Astrocyte (in vitro differentiated cells and primary cell): ENCODE measurements around the gene FAM184B. TPM values are rescaled to one million over a fixed set of nuclear protein-coding genes. Genes with fewer than 3 reads are reported as not detected.

Source experiments
- DNase-seq: peaks from one replicate; pipeline ENCODE4 v3.0.0-alpha.2; 2010; ENCODE audit warnings: low read depth
- FAIRE-seq: peaks from 2 replicates; lab custom pipeline; 2011; peaks lifted over from hg19 to GRCh38; lab: Jason Lieb, UNC
- H2AFZ ChIP-seq: 2 replicates; pipeline ENCODE4 v1.6.0; 2012; ENCODE audit warnings: low read depth, low read length, inconsistent platforms
- H3K27ac ChIP-seq: 2 replicates; pipeline ENCODE4 v1.5.1; 2011; ENCODE audit warnings: low read depth, low read length, inconsistent platforms
- H3K27me3 ChIP-seq: 2 replicates; pipeline ENCODE4 v1.6.0; 2011; ENCODE audit warnings: low read length, inconsistent platforms; ENCODE audit not compliant: insufficient read depth
- H3K36me3 ChIP-seq: 2 replicates; pipeline ENCODE4 v1.5.1; 2011; ENCODE audit warnings: low read length, inconsistent platforms; ENCODE audit not compliant: insufficient read depth
- H3K4me1 ChIP-seq: 2 replicates; pipeline ENCODE4 v1.5.1; 2011; ENCODE audit warnings: low read length, inconsistent platforms; ENCODE audit not compliant: insufficient read depth
- H3K4me2 ChIP-seq: 2 replicates; pipeline ENCODE4 v1.6.0; 2012; ENCODE audit warnings: low read length, inconsistent platforms
- H3K4me3 ChIP-seq: 2 replicates; pipeline ENCODE4 v1.5.1; 2011; ENCODE audit warnings: low read depth, mild to moderate bottlenecking, low read length, inconsistent platforms; ENCODE audit not compliant: insufficient read depth
- H3K79me2 ChIP-seq: 2 replicates; pipeline ENCODE4 v1.6.0; 2012; ENCODE audit warnings: mild to moderate bottlenecking, low read length, inconsistent platforms; ENCODE audit not compliant: insufficient read depth
- H3K9ac ChIP-seq: 2 replicates; pipeline ENCODE4 v1.6.0; 2012; ENCODE audit warnings: mild to moderate bottlenecking, low read length, inconsistent platforms
- H3K9me3 ChIP-seq: 2 replicates; pipeline ENCODE4 v1.5.1; 2012; ENCODE audit warnings: low read depth, mild to moderate bottlenecking, low read length, inconsistent platforms; ENCODE audit not compliant: insufficient read depth
- H4K20me1 ChIP-seq: 2 replicates; pipeline ENCODE4 v1.6.0; 2012; ENCODE audit warnings: low read length, inconsistent platforms; ENCODE audit not compliant: insufficient read depth
- H3K27ac Mint-ChIP-seq: one replicate; pipeline ENCODE4 v1.8.0; 2021; ENCODE audit warnings: mild to moderate bottlenecking, mixed read lengths; ENCODE audit not compliant: unreplicated experiment
- H3K27me3 Mint-ChIP-seq: one replicate; pipeline ENCODE4 v1.8.0; 2021; ENCODE audit warnings: low read depth, mixed read lengths; ENCODE audit not compliant: unreplicated experiment
- H3K36me3 Mint-ChIP-seq: one replicate; pipeline ENCODE4 v1.8.0; 2021; ENCODE audit warnings: low read depth, mixed read lengths; ENCODE audit not compliant: unreplicated experiment
- H3K4me1 Mint-ChIP-seq: one replicate; pipeline ENCODE4 v1.8.0; 2021; ENCODE audit warnings: low read depth, mixed read lengths; ENCODE audit not compliant: unreplicated experiment
- H3K4me3 Mint-ChIP-seq: one replicate; pipeline ENCODE4 v1.8.0; 2021; ENCODE audit warnings: mild to moderate bottlenecking, moderate library complexity, mixed read lengths; ENCODE audit not compliant: unreplicated experiment
- H3K9me3 Mint-ChIP-seq: one replicate; pipeline ENCODE4 v1.8.0; 2021; ENCODE audit warnings: mild to moderate bottlenecking, mixed read lengths; ENCODE audit not compliant: unreplicated experiment
- EZH2 ChIP-seq: IDR thresholded peaks from 2 replicates; pipeline ENCODE4 v1.6.1; 2012; ENCODE audit warnings: mild to moderate bottlenecking, low read length, inconsistent platforms; ENCODE audit not compliant: insufficient read depth
- total RNA-seq: library from RNA; stranded (reverse); gene quantifications from 2 replicates; pipeline ENCODE4 v1.2.1, GENCODE V29; 2021
- TF ChIP-seq, protein P1 (sequence below): IDR thresholded peaks from 2 replicates; pipeline ENCODE4 v1.5.1; 2011; ENCODE audit warnings: low read depth, mild to moderate bottlenecking, inconsistent platforms, low read length, moderate library complexity; ENCODE audit not compliant: insufficient read depth

Gene FAM184B
- total RNA-seq, 1 donor from 2014 or later, result 0.54 TPM

DNA sequence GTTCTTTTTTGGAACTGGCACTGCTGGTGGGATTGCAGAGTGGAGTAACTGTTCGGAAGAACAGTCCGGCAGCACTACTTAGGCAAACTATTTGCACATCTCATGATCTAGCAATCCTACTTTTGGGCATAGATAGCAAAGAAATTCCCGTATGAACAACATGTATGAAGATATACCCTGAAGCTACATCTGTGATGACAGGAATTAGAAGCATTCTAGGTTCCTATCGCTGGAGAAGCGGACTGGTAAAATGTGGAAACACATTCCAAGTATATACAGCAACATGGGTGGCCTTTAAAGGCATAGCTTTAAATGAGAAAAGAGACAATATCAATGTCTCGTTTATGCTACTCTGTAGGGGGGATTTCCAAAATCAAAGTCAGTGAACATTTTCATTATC, 26.0 kb upstream of the FAM184B start:
- FAIRE-seq (no peak), DNase-seq (no peak)
- TF ChIP-seq EZH2, result no peak
- TF ChIP-seq, protein P1, sequence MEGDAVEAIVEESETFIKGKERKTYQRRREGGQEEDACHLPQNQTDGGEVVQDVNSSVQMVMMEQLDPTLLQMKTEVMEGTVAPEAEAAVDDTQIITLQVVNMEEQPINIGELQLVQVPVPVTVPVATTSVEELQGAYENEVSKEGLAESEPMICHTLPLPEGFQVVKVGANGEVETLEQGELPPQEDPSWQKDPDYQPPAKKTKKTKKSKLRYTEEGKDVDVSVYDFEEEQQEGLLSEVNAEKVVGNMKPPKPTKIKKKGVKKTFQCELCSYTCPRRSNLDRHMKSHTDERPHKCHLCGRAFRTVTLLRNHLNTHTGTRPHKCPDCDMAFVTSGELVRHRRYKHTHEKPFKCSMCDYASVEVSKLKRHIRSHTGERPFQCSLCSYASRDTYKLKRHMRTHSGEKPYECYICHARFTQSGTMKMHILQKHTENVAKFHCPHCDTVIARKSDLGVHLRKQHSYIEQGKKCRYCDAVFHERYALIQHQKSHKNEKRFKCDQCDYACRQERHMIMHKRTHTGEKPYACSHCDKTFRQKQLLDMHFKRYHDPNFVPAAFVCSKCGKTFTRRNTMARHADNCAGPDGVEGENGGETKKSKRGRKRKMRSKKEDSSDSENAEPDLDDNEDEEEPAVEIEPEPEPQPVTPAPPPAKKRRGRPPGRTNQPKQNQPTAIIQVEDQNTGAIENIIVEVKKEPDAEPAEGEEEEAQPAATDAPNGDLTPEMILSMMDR, result no peak
- Histone ChIP-seq H3K27ac (no peak overlapping the region), H3K36me3 (peaks cover 21% of the 10 kb centered on the region), H3K4me3 (peak overlapping the region; percentile 38), H3K4me1 (peaks cover 18% of the 10 kb centered on the region), H3K9ac (peak overlapping the region; percentile 36), H2AFZ (no peak overlapping the region), H4K20me1 (peaks cover 44% of the 10 kb centered on the region), H3K27me3 (no peaks in the 10 kb centered on the region), H3K4me2 (peak overlapping the region; percentile 96), H3K9me3 (no peaks in the 10 kb centered on the region), H3K79me2 (peaks cover 90% of the 10 kb centered on the region)
- H3K9me3 Mint-ChIP-seq, result no peaks in the 10 kb centered on the region
- no peaks in the 10 kb centered on the region for H3K27me3 Mint-ChIP-seq
- peaks cover 20% of the 10 kb centered on the region for H3K4me1 Mint-ChIP-seq
- peaks cover 11% of the 10 kb centered on the region for H3K36me3 Mint-ChIP-seq
- H3K4me3 Mint-ChIP-seq, result peak overlapping the region; percentile 66
- no peak overlapping the region for H3K27ac Mint-ChIP-seq

DNA sequence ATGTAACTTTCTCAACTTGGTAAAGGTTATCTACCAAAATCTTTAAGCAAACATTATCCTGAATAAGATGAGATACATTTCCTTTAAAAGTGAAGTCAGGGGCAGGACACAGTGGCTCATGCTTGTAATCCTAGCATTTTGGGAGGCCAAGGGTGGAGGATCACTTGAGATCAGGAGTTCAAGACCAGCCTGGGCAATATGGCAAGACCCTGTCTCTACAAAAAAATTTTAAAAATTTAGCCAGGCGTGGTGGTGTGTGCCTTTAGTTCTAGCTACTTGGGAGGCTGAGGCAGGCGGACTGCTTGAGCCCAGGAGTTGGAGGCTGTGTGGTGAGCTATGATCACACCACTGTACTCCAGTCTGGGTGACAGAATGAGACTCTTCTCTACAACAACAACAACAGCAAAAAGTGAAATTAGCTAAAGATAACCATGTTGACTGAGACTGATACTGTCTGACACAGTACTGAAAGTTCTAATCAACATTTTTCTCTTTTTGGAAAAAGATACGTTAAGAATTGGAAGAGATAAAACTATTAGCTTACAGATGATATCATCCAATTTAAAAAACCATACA, 24.2 kb upstream of the FAM184B start:
- no peak for TF ChIP-seq EZH2
- TF ChIP-seq, protein P1, result no peak
- no peak overlapping the region for H3K27ac ChIP-seq
- no peak overlapping the region for H3K9ac ChIP-seq
- FAIRE-seq (no peak), DNase-seq (no peak)
- H3K9me3 ChIP-seq, result no peaks in the 10 kb centered on the region
- H3K27ac Mint-ChIP-seq, result no peak overlapping the region
- peaks cover 16% of the 10 kb centered on the region for H3K4me1 Mint-ChIP-seq
- H3K9me3 Mint-ChIP-seq, result no peaks in the 10 kb centered on the region
- H3K4me2 ChIP-seq, result no peak overlapping the region
- H3K79me2 ChIP-seq, result peaks cover 80% of the 10 kb centered on the region
- no peaks in the 10 kb centered on the region for H3K27me3 ChIP-seq
- peaks cover 11% of the 10 kb centered on the region for H3K36me3 Mint-ChIP-seq
- H3K4me1 ChIP-seq, result peaks cover 14% of the 10 kb centered on the region
- peaks cover 24% of the 10 kb centered on the region for H3K36me3 ChIP-seq
- H3K4me3 Mint-ChIP-seq, result no peak overlapping the region
- peaks cover 46% of the 10 kb centered on the region for H4K20me1 ChIP-seq
- H2AFZ ChIP-seq, result no peak overlapping the region
- H3K4me3 ChIP-seq, result no peak overlapping the region
- no peaks in the 10 kb centered on the region for H3K27me3 Mint-ChIP-seq

DNA sequence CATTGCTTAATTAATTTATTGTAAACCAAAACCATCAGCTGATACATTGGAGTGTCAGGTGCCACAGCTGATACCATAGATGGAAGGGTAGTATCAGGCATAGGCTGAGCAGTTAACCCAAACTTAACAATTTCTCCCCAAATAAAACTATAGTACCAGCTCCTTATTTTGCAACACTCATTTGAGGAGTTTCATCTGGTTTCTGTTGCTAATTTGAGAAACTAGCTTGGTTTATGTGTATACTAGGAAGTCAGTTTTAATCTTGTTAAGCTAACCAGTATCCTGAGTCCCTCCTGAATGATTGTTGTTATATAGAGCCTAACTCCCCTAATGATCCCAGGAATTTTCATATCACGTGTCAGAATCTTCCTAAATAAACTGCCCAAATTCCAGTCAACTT, 16.4 kb upstream of the FAM184B start:
- Histone ChIP-seq H3K4me2 (no peak overlapping the region), H3K27ac (no peak overlapping the region), H3K27me3 (no peaks in the 10 kb centered on the region), H3K36me3 (peaks cover 15% of the 10 kb centered on the region), H3K79me2 (peaks cover 7% of the 10 kb centered on the region), H2AFZ (no peak overlapping the region), H3K9ac (no peak overlapping the region), H3K4me3 (no peak overlapping the region), H3K4me1 (no peaks in the 10 kb centered on the region), H3K9me3 (no peaks in the 10 kb centered on the region), H4K20me1 (peaks cover 7% of the 10 kb centered on the region)
- Mint-ChIP-seq H3K4me3 (no peak overlapping the region), H3K27me3 (no peaks in the 10 kb centered on the region), H3K27ac (no peak overlapping the region), H3K9me3 (no peaks in the 10 kb centered on the region), H3K36me3 (peaks cover 2% of the 10 kb centered on the region), H3K4me1 (no peaks in the 10 kb centered on the region)
- TF ChIP-seq, protein P1, result no peak
- no peak for TF ChIP-seq EZH2
- DNase-seq (no peak), FAIRE-seq (no peak)
